Left hindlimb (tissue), 1 donor: ENCODE data around the gene OR10H2.
"Not testable (repeated sequence)": the region's sequence is repeated elsewhere in the genome, so short reads cannot be mapped to it uniquely, and the experiment has no call there.

Experiments
- DNase-seq: peaks from one replicate; pipeline ENCODE4 v3.0.0-alpha.2; 2018

Gene OR10H2, protein sequence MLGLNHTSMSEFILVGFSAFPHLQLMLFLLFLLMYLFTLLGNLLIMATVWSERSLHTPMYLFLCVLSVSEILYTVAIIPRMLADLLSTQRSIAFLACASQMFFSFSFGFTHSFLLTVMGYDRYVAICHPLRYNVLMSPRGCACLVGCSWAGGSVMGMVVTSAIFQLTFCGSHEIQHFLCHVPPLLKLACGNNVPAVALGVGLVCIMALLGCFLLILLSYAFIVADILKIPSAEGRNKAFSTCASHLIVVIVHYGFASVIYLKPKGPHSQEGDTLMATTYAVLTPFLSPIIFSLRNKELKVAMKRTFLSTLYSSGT

DNA sequence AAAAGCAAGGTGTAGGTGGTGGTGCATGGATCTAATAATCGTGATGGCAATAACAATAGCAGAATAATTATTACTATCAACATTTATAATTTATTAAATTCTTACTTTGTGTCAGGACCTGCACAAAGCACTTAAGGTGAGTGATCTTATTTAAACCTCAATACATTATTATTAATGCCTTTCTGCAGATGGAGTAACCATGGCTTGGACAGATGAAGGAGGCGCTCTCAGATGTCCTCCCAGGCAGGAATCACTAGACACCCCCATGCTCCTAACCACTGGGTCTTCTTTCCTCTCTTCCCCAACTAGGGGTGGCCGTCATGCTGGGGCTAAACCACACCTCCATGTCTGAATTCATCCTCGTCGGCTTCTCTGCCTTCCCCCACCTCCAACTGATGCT lies at the start of gene OR10H2:
Gene OR10H2, plus strand, starts transcription at position 301 of the 400 bp plus-strand sequence. Its CDS starts 20 bp downstream, at position 321.
- no peak for DNase-seq

- DNase-seq, result no peak
Measured at GRCh38 chr19:15679089-15679488, 48.7 kb upstream of the OR10H2 start.

- not testable (repeated sequence) for DNase-seq
Measured at GRCh38 chr19:15679865-15680264, 48.0 kb upstream of the OR10H2 start.

DNA sequence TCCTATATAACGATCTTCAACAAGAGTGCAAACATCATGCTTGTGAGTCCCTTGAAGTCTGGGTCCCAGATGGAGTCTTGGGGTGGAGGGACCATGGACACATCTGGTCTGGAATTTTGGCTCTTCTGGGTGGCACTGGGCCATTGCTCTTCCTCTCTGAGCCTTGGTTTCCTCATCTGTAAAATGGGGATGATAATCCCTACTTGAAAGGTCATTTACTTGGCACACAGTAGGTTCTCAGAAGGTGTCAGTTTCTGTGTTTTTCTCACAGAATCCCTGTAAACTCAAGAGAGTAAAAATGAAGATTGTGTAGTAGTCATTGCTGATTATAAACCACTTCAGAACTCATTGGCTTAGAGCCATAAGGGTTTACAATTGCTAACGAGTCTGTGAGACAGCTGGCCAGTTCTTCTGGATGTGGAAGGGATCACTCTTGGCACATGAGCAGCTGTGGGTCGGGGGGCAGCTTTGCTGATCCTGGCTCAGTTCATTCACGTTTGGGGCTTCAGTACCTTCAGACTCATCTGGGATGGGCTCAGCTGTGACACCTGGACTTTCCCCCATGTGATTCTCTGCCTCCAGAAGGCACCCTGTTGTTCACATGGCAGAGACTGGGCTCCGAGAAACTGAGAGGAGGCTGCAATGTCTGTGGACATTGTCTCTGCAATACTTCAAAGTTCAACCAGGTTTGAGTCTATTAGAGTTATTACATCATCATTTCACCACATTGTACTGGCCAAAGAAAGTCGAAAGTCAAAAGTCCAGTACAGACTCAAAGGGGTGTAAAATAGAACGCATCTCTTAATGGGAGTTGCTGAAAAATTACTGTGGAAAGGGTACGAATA lies 47.1 kb upstream of the OR10H2 start:
- DNase-seq, result no peak

DNA sequence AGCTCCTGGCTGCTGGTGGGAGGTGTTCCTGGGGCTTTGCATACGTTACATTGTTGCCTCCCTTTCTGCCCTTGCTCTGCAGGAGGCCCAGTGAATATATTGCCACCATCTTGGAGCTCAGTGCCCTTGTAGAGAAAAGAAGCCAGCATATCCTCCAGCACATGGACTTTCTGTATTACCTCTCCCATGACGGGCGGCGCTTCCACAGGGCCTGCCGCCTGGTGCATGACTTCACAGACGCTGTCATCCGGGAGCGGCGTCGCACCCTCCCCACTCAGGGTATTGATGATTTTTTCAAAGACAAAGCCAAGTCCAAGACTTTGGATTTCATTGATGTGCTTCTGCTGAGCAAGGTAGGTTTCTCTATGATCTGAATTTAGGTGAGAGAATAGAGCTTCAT lies 44.4 kb upstream of the OR10H2 start:
- no peak for DNase-seq

DNA sequence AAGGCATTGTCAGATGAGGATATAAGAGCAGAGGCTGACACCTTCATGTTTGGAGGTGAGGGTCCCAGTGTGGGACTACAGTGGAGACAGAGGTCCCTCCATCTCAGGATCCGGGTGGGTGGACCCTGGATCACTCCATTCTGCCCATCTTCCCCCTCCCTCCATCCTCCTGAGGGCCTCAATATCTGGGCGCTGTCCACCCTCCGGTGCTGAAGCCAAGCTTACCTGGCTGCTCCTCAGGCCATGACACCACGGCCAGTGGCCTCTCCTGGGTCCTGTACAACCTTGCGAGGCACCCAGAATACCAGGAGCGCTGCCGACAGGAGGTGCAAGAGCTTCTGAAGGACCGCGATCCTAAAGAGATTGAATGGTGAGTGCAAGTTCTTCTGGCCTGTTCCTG lies 43.0 kb upstream of the OR10H2 start:
- no peak for DNase-seq

- no peak for DNase-seq
Measured at GRCh38 chr19:15696654-15697194, 31.1 kb upstream of the OR10H2 start.

- peak; percentile 36 for DNase-seq
Measured at GRCh38 chr19:15701757-15702533, 25.9 kb upstream of the OR10H2 start.

GRCh38 chr19:15702534-15702930 lies 25.3 kb upstream of the OR10H2 start:
- peak; percentile 78 for DNase-seq

GRCh38 chr19:15714638-15715037 lies 13.2 kb upstream of the OR10H2 start:
- DNase-seq, result no peak

GRCh38 chr19:15715642-15716041 lies 12.2 kb upstream of the OR10H2 start:
- no peak for DNase-seq

DNA sequence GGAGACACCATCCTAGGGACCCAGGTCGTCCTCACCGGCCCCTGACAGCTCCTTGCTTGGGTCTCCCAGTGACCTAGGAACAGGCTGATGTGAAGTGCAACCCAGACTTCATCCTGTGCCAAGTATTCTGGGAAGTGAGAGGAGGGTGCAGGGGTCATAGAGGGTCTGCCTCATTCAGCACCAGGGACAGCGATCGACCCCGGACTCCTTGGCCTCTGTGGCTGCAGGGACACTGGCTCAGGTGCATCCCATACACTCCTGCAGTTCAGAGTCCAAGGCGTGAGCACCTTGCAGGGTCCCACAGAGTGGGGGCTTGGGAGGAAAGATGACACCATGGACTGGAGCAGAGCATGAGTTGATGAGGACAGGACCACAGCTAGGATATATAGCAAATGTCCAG lies 10.0 kb upstream of the OR10H2 start:
- DNase-seq, result no peak

DNA sequence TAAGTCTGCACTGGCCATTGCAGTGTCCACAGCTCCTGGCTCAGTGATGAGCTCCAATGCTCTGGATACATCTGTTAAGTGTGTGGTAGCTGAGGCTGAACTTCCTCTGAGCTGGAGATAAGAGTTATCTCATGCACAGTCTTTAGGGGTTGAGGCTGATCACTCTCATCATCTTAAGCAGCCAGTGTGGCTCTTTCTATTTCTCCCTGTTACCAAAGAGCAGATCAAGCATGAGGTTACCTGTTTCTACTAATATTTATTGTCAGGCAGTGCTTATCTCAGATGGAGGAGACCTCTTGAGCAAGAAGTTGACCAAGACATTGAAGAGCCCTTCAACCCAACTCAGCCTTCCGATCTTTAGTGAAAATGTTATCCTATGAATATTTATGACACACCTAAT lies 6.6 kb upstream of the OR10H2 start:
- DNase-seq, result no peak

DNA sequence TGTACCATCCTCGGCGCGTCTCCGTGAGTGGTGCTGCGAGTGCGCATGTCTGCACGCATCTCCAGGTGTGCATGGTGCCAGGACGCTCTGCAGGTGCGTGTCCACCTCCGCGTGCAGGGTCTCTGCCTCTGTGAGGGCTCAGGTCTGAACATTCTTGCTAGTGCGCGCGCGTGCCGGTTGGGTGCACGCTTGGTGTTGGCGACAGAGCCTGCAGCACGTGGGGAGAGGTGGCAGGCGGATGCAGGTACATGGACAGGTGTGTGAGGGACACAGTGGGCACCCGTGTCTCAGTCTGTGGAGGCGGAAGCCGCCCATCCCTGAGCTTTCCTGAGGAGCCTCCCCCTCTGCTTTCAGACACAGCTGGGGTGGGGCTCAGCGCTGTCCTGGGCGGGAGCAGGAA lies 4.9 kb upstream of the OR10H2 start:
- DNase-seq, result no peak

GRCh38 chr19:15730538-15730937 lies 2.7 kb downstream of the OR10H2 start:
- no peak for DNase-seq

DNA sequence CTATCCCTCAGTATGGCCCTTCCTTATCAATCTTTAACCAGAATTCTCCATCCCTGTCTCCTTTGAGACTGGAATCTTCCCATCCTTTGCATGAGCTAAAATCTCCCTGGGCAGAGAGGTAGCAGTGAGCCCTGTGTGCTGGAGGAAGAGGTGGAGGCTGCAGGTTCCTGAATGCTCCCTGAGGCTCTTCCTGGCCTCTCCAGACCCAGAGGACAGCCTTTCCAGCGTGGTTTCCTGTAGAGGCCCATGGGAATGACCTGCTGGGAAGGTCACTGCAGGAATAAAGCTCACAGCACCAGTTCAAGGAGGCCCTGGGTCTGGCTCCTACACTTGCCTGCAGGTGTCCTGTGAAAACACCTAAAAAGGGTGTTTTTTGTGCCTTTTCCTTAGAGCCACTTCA lies 4.6 kb downstream of the OR10H2 start:
- no peak for DNase-seq

- no peak for DNase-seq
Measured at GRCh38 chr19:15733895-15734294, 6.1 kb downstream of the OR10H2 start.

DNA sequence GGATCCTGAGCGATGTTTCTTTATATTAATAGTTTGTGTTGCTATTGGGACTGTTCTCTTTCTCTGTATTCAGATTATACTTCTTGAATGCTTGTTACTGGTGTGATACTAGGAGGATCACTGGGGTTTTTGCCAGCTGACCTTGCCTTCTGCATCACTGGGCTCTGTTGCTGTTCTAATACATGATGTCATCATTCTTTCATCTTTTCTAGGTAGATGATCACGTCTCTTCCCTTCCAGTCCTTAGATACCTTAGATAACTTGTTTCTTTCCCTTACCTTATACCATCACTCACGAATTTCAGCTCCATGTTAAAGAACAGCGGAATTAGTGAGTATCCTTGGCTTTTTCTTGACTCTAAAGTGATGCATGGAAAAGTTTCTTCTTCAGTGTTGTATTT lies 9.9 kb downstream of the OR10H2 start, which contains the start of gene OR10H3:
Gene OR10H3, plus strand, starts transcription at position 264 of the 400 bp plus-strand sequence. CDS start 3,408 bp downstream, outside the sequence.
- no peak for DNase-seq

DNA sequence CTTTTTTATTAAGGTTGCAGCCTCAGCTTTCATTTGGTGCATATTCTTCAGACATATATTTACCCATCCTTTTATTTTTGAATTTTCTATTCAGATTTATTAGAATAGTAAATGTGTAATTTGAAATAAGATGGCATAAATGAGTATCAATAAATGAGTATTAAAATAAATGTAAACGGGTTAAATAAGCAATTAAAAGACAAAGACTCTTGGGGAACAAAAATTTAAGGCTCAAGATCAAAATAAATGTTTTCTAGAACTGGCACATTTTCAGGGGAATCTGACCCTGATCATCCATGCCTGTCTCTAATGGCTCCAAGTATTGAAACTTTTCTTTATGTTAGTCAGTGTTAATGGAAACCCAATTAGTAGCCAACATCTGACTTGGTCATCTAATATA lies 13.0 kb downstream of the OR10H2 start:
- DNase-seq, result no peak

DNA sequence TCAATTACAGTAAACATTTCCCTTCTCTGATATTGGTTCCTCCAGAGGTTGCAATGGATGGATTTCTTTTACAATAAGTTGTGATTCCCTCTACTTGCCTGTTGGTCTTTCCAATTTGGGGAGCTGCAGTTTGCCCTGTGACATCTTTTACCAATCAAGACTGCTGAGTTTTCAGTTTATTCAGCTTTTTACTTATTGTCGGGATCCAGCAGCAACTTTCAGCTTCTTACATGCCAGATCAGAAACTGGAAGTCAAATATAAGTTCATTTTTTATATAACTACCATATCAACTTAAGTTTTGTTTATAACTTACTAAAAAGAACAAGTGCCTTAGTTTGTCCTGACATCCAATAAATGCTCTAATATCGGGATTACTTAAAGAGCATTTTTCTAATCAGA lies 20.4 kb downstream of the OR10H2 start:
- no peak for DNase-seq

DNA sequence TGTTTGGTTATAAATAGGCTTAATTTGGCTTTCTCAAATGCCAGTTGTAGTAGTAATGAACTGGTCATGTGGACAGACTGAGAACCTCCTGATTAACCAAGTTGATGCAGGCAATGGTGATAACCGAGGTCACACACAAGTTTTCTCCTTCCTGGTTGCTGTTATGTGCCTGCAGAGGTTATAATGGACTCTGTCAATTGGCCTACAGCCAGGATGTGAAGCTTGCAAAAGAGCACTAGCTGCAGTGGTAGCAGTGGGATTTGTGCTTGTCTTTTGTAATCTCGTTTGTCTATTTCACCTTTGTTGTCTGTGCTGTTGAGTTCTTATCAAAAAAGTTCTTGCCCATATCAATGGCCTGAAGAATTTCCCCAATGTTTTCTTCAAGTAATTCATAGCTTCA lies 30.6 kb downstream of the OR10H2 start:
- no peak for DNase-seq

DNA sequence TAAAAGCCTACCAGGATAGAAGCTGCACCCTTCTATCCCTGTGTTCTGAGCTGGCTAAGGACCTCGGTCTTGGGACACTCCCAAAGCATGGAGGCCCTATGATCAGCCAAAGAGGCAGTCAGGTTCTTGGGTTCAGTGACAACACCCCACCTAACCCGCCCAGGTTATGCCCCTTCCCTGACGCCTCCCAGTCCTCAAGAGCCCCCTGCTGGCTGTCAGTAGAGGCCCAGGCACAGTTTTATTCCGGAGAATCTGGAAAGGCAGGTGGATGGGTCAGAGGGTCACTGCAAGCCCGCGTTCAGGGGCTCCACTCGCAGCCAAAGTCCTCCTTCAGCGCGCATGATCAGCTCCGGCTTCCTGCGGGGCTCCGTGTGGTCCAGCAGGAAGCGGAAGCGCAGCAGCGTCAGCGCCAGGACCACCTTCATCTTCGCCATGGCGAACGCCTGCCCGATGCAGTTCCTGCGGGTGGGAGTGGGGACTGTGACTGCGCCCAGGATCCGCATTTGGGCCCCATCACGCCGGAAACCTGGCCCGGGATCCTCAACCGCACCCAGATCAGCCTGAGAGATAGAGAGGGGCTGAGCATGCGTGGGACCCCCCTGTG lies 32.2 kb downstream of the OR10H2 start:
- DNase-seq, result no peak

DNA sequence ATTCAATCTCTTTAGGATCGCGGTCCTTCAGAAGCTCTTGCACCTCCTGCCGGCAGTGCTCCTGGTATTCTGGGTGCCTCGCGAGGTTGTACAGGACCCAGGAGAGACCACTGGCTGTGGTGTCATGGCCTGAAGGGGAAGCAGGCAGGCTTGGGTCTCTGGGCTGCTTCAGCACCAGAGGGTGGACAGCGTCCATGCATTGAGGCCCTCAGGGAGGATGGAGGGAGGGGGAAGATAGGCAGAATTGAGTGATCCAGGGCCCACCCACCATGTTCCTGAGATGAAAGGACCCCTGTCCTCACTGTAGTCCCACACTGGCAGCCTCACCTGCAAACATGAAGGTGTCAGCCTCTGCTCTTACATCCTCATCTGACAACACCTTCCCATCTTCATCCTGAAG lies 41.8 kb downstream of the OR10H2 start:
- DNase-seq, result no peak
